ENCODE results near the gene EIF1AX. TPM values are rescaled to one million over a fixed set of nuclear protein-coding genes. Genes with fewer than 3 reads are reported as not detected.

The EIF1AX gene, protein sequence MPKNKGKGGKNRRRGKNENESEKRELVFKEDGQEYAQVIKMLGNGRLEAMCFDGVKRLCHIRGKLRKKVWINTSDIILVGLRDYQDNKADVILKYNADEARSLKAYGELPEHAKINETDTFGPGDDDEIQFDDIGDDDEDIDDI
- polyA plus RNA-seq (2012; ENCODE audit: insufficient read depth, insufficient read length, low read depth), result 80.4 TPM

DNA sequence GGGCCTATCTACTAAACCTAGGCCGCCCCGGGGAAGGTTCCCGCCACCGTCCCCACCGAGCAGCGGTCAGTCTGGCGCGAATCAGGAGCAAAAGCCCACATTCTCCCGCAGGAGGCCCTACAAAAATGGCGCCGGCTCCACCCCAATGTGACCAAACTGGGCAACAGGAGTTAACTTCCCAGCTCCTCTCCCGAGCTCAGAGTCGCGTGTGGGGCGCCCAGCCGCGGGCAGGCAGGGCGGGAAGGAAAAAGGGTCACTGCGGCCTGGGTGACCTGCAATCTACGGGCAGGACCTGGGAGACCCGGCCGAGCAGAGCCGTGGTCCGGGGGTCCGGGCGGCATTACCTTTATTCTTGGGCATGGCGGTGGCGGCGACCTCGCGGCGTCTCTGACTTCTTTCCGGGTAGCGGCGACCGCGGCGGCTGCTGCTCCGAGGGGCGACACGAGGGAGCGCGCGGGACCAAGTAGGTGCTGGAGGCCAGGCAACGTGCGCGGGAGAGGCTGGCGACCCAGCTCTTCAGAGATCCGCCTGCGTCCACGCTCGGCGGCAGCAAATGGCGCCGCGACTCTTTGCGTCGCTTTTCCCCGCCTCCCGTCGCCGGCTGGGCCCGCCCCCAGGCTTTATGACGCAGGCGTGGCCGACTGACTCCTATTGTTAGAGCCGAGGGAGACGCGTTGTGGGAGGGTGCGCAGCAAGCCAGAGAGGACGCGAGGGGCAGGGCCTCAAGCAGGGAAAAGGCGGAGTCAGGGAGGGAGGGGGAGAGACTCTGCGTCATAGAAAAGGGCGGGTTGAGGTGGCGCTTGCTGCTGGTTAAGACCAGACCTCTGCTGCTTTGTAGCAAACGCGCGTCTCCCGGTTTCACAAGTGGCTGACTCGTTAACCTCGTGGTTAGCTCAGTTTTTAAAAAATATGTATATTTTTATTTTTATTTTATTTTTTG lies at the start of gene EIF1AX:
Gene EIF1AX, minus strand, starts transcription at position 558 of the 940 bp plus-strand sequence. Its CDS starts 198 bp downstream, at position 360.
- no peaks in the 10 kb centered on the region for H3K4me1 ChIP-seq
- no peaks in the 10 kb centered on the region for H3K9me3 ChIP-seq
- TF ChIP-seq, protein P1, sequence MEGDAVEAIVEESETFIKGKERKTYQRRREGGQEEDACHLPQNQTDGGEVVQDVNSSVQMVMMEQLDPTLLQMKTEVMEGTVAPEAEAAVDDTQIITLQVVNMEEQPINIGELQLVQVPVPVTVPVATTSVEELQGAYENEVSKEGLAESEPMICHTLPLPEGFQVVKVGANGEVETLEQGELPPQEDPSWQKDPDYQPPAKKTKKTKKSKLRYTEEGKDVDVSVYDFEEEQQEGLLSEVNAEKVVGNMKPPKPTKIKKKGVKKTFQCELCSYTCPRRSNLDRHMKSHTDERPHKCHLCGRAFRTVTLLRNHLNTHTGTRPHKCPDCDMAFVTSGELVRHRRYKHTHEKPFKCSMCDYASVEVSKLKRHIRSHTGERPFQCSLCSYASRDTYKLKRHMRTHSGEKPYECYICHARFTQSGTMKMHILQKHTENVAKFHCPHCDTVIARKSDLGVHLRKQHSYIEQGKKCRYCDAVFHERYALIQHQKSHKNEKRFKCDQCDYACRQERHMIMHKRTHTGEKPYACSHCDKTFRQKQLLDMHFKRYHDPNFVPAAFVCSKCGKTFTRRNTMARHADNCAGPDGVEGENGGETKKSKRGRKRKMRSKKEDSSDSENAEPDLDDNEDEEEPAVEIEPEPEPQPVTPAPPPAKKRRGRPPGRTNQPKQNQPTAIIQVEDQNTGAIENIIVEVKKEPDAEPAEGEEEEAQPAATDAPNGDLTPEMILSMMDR (IDR thresholded peaks at IDR 0.05; ENCODE audit: low read depth, low read length), result no peak
- peaks cover 21% of the 10 kb centered on the region for H3K36me3 ChIP-seq
- peak within 1 kb of the TSS; percentile 86 for H3K4me3 ChIP-seq (ENCODE audit: low read depth, low read length)
- peak; percentile 95 for DNase-seq
- H3K27me3 ChIP-seq, result no peaks in the 10 kb centered on the region

DNA sequence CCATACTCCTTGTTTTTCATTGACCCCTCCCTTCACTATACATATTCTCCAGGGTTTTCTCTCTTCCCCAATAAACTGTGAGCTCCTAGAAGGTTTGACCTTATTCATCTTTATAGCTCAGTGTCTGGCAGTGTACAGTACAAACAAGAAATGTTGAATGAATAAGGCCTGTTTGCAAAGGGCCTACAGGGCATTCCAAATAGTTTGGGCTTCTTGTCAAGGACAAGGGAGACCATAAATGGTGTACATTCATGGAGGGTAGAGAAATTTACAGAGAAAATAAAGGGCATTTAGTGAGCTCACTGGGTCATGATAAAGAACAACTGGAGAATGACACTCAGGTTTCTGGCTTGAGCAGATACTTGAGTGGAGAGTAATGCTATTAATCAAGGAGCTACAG lies 47.5 kb upstream of the EIF1AX start:
- H3K4me3 ChIP-seq (ENCODE audit: low read depth, low read length), result no peak overlapping the region
- no peaks in the 10 kb centered on the region; the same call in none of the 2 replicates for H3K36me3 ChIP-seq
- H3K4me1 ChIP-seq, result no peaks in the 10 kb centered on the region
- no peaks in the 10 kb centered on the region for H3K27me3 ChIP-seq
- no peaks in the 10 kb centered on the region for H3K9me3 ChIP-seq
- TF ChIP-seq, protein P1 (IDR thresholded peaks at IDR 0.05; ENCODE audit: low read depth, low read length), result no peak
- no peak for DNase-seq

DNA sequence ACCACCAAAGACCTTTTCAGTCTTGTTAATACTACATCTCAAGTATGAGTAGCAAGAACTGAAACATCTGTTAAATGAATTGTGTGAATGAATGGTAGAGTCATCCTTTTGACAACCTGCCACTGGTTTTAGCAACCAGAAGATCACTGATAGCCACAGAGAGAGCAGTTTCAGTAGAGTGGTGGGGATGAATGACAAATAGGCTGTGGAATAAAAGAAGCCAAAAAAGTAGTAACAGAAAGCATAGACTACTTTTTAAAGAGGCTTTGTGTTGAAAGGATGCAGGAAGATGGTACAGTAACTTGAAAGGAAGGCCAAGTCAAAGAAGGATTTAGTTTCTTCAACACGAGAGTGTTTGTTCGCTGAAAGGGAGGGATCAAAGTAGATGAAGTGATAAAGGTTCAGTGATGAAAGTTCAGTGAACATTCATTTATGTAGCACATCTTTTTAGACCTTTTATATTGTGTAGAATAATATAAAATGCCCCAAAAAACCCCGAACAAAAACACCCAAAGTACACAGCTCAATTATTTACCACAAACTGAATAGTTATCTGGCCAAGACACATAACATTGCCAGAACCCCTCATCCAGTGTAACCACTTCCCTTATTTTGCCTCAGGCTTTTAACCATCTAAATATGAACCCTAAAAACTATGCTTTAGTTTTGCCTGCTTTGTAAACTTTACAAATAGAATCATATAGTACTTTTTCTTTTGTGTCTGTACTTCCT lies 40.1 kb upstream of the EIF1AX start:
- Histone ChIP-seq H3K4me1 (no peaks in the 10 kb centered on the region), H3K27me3 (no peaks in the 10 kb centered on the region), H3K9me3 (no peaks in the 10 kb centered on the region), H3K4me3 (ENCODE audit: low read depth, low read length) (no peak overlapping the region), H3K36me3 (no peaks in the 10 kb centered on the region; the same call in 1 of the 2 replicates)
- TF ChIP-seq, protein P1 (IDR thresholded peaks at IDR 0.05; ENCODE audit: low read depth, low read length), result no peak
- DNase-seq, result no peak

DNA sequence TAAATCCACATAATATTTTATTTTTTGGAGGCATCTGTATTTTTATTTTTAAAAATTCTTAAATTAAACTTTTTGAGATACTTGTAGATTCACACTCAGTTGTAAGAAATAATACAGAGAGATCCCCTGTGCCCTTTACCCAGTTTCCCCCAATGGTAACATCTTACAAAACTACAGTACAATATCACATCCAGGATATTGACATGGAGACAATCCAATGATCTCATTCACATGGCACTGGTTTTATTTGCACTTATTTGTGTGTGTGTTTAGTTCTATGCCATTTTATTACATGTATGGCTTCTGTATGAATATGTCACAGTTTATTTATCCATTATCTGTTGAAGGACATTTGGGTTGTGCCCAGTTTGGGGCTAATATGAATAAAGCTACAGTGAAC lies 35.5 kb upstream of the EIF1AX start:
- Histone ChIP-seq H3K4me3 (ENCODE audit: low read depth, low read length) (no peak overlapping the region), H3K36me3 (peaks cover 2% of the 10 kb centered on the region), H3K27me3 (no peaks in the 10 kb centered on the region), H3K4me1 (no peaks in the 10 kb centered on the region), H3K9me3 (no peaks in the 10 kb centered on the region)
- no peak for DNase-seq
- TF ChIP-seq, protein P1 (IDR thresholded peaks at IDR 0.05; ENCODE audit: low read depth, low read length), result no peak

DNA sequence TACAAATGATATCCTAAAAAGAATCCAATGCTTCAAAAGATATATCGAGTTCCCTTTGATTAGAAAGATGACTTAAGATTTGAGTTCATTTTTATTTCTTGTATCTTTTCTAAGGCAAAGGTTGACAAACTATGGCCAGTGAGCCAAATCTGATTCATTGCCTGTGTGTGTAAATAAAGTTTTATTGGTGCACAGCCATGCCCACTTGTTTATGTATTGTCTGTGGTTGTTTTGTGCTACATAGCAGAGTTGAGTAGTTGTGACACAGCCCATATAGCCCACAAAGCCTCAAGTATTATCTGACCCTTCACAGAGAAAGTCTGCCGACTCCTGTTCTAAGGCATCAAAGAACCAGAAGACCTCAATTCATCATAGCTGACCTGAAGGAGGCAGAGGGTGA lies 32.2 kb upstream of the EIF1AX start:
- Histone ChIP-seq H3K27me3 (no peaks in the 10 kb centered on the region), H3K9me3 (no peaks in the 10 kb centered on the region), H3K4me1 (no peaks in the 10 kb centered on the region), H3K36me3 (peaks cover 2% of the 10 kb centered on the region), H3K4me3 (ENCODE audit: low read depth, low read length) (no peak overlapping the region)
- TF ChIP-seq, protein P1 (IDR thresholded peaks at IDR 0.05; ENCODE audit: low read depth, low read length), result no peak
- DNase-seq, result no peak
